Caco-2 (cell line): ENCODE results near the gene HJV. TPM values are rescaled to one million over a fixed set of nuclear protein-coding genes. Genes with fewer than 3 reads are reported as not detected.
"Not testable (repeated sequence)": the region's sequence is repeated elsewhere in the genome, so short reads cannot be mapped to it uniquely, and the experiment has no call there.

Experiments used
- BruUV-seq: library from RNA; stranded (reverse); fragments of 400-500 nt; replicated peaks from 2 replicates; lab custom pipeline; 2021; lab: Mats Ljungman, UMichigan
- CTCF ChIA-PET: fragments of 300-600 bp; sonication (Branson Sonifier 250); formaldehyde crosslinking; loops from one replicate; lab custom pipeline; 2022; ENCODE audit warnings: antibody characterized with exemption; lab: Charles Lee
- POLR2A ChIA-PET: fragments of 300-600 bp; sonication (Branson Sonifier 250); formaldehyde crosslinking; loops from one replicate; lab custom pipeline; 2022; ENCODE audit warnings: antibody characterized with exemption; lab: Charles Lee
- DNase-seq, 2 experiments: peaks; one replicate each; pipeline versions ENCODE4 v3.0.0 to v3.0.0-alpha.2; 2020 to 2022
- H3K27me3 ChIP-seq: replicated peaks from 2 replicates; pipeline ENCODE4 v1.6.0; 2011; ENCODE audit warnings: low read length; ENCODE audit not compliant: control insufficient read depth, insufficient read depth
- H3K36me3 ChIP-seq: 2 replicates; pipeline ENCODE4 v1.5.1; 2011; ENCODE audit warnings: low read length; ENCODE audit not compliant: control insufficient read depth, insufficient read depth
- H3K4me1 ChIP-seq: fragments of 250-450 bp; sonication (Bioruptor Pico); 2 replicates; pipeline ENCODE4 v1.5.1; 2020; ENCODE audit warnings: mild to moderate bottlenecking
- H3K4me3 ChIP-seq: 2 replicates; pipeline ENCODE4 v1.5.1; 2011; ENCODE audit warnings: low read depth, mild to moderate bottlenecking, control low read depth, low read length
- H3K9me3 ChIP-seq: fragments of 250-450 bp; sonication (Bioruptor Pico); 2 replicates; pipeline ENCODE4 v1.5.1; 2020; ENCODE audit warnings: mild to moderate bottlenecking, moderate library complexity
- H3K27ac Mint-ChIP-seq: one replicate; pipeline ENCODE4 v1.8.0; 2022; ENCODE audit warnings: mixed read lengths; ENCODE audit not compliant: unreplicated experiment
- H3K27me3 Mint-ChIP-seq: one replicate; pipeline ENCODE4 v1.8.0; 2022; ENCODE audit warnings: mixed read lengths; ENCODE audit not compliant: insufficient read depth, unreplicated experiment
- H3K36me3 Mint-ChIP-seq: one replicate; pipeline ENCODE4 v1.8.0; 2022; ENCODE audit warnings: mild to moderate bottlenecking, mixed read lengths; ENCODE audit not compliant: insufficient read depth, unreplicated experiment
- H3K4me1 Mint-ChIP-seq: one replicate; pipeline ENCODE4 v1.8.0; 2022; ENCODE audit warnings: low read depth, mixed read lengths; ENCODE audit not compliant: unreplicated experiment
- H3K4me3 Mint-ChIP-seq: one replicate; pipeline ENCODE4 v1.8.0; 2022; ENCODE audit warnings: mild to moderate bottlenecking, moderate library complexity, mixed read lengths; ENCODE audit not compliant: unreplicated experiment
- H3K9me3 Mint-ChIP-seq: one replicate; pipeline ENCODE4 v1.8.0; 2022; ENCODE audit warnings: mixed read lengths; ENCODE audit not compliant: unreplicated experiment
- intact Hi-C: fragments of 100-400 bp; cut with micrococcal nuclease; formaldehyde crosslinking; loops from one replicate; pipeline ENCODE4 v1.10.0; 2022; ENCODE audit not compliant: unreplicated experiment
- total RNA-seq: library from RNA; stranded (reverse); gene quantifications from 2 replicates; pipeline ENCODE4 v1.2.3, GENCODE V29; 2022
- TF ChIP-seq, protein P1 (sequence below), 2 experiments: fragments of 200-600 bp in 1 of 2; IDR thresholded peaks; 1 replicate in 1 of 2; 2 replicates in 1 of 2; pipeline versions ENCODE4 v1.5.1 to v1.8.0; 2011 to 2022; ENCODE audit warnings: antibody characterized with exemption in 1 of 2, control low read depth in 1 of 2, inconsistent platforms in 1 of 2, low read depth in 1 of 2, low read length in 1 of 2, mild to moderate bottlenecking in 1 of 2, moderate library complexity in 1 of 2; ENCODE audit not compliant: insufficient read depth in 1 of 2, severe bottlenecking in 1 of 2, unreplicated experiment in 1 of 2

Gene HJV
- total RNA-seq, 1 experiment from 2014 or later: not detected

DNA sequence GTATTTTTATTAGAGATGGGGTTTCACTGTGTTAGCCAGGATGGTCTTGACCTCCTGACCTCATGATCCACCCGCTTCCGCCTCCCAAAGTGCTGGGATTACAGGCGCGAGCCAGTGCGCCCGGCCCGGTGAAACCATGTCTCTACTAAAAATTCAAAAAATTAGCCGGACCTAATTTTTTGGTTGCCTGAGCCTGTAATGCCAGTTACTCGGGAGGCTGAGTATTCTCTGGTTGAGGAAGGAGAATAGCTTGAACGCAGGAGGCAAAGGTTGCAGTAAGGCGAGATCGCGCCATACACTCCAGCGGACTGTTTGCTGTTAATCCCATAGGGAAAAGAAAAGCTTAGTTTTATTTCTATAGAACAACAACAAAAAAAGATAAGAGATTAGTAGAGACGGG lies 29.9 kb upstream of the HJV start:
- Histone ChIP-seq H3K4me3 (peak overlapping the region; percentile 45), H3K36me3 (no peaks in the 10 kb centered on the region), H3K9me3 (no peaks in the 10 kb centered on the region), H3K27me3 (no peaks in the 10 kb centered on the region), H3K4me1 (peaks cover 32% of the 10 kb centered on the region)
- Mint-ChIP-seq H3K27ac (peak overlapping the region; percentile 100), H3K9me3 (no peaks in the 10 kb centered on the region), H3K4me1 (peaks cover 14% of the 10 kb centered on the region), H3K4me3 (peak overlapping the region; percentile 74), H3K36me3 (peaks cover 14% of the 10 kb centered on the region), H3K27me3 (no peaks in the 10 kb centered on the region)
- no TSS peak for BruUV-seq
- intact Hi-C loops: loop anchor here (1.0 kb wide), 1 partner anchor 12 kb away; no protein-coding TSS in a partner anchor
- DNase-seq: no peak
- CTCF ChIA-PET: interaction anchor here (1.0 kb wide), 1 partner anchor 17 kb away, joined by 3 read pairs; no protein-coding TSS in a partner anchor
- TF ChIP-seq, protein P1, sequence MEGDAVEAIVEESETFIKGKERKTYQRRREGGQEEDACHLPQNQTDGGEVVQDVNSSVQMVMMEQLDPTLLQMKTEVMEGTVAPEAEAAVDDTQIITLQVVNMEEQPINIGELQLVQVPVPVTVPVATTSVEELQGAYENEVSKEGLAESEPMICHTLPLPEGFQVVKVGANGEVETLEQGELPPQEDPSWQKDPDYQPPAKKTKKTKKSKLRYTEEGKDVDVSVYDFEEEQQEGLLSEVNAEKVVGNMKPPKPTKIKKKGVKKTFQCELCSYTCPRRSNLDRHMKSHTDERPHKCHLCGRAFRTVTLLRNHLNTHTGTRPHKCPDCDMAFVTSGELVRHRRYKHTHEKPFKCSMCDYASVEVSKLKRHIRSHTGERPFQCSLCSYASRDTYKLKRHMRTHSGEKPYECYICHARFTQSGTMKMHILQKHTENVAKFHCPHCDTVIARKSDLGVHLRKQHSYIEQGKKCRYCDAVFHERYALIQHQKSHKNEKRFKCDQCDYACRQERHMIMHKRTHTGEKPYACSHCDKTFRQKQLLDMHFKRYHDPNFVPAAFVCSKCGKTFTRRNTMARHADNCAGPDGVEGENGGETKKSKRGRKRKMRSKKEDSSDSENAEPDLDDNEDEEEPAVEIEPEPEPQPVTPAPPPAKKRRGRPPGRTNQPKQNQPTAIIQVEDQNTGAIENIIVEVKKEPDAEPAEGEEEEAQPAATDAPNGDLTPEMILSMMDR (IDR thresholded peaks at IDR 0.05; ENCODE audit: insufficient read depth in 1 of 2, low read depth in 1 of 2, low read length in 1 of 2, severe bottlenecking in 1 of 2, unreplicated experiment in 1 of 2): no peak
- POLR2A ChIA-PET: interaction anchor here (0.6 to 4.1 kb wide), 6 partner anchors 8 to 124 kb away, joined by 3 to 88 read pairs (median 6); partner anchors contain the start of gene RBM8A

DNA sequence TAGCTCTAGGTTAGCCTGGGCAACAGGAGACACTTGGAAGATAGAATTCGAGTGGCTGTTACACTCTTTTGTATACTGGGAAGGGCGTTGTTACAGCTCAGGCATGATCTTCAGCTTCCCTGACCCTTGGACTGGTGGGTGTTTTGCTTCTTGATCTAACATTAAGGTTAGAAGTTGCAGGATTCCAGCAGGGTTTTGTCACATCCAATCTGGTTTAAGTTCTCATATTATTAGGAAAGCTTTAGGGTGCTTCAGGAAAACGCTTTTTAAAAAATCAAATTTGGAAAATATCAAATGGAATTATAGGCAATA lies 29.1 kb upstream of the HJV start:
- BruUV-seq, intact Hi-C loops, H3K9me3 Mint-ChIP-seq, H3K27me3 ChIP-seq, H3K27me3 Mint-ChIP-seq, H3K36me3 ChIP-seq, H3K4me3 ChIP-seq, CTCF ChIA-PET, H3K9me3 ChIP-seq: not testable (repeated sequence)
- H3K4me1 ChIP-seq: peaks cover 32% of the 10 kb centered on the region
- peaks cover 14% of the 10 kb centered on the region for H3K36me3 Mint-ChIP-seq
- H3K27ac Mint-ChIP-seq: peak overlapping the region; percentile 11
- POLR2A ChIA-PET: interaction anchor here (4.1 kb wide), 1 partner anchor 13 kb away, joined by 88 read pairs; no protein-coding TSS in a partner anchor
- H3K4me1 Mint-ChIP-seq: peaks cover 14% of the 10 kb centered on the region
- peak; percentile 38 to 44 for DNase-seq
- H3K4me3 Mint-ChIP-seq: peak overlapping the region; percentile 62

GRCh38 chr1:146049866-146050651 lies 28.5 kb upstream of the HJV start:
- POLR2A ChIA-PET: interaction anchor here (4.1 kb wide), 1 partner anchor 13 kb away, joined by 88 read pairs; no protein-coding TSS in a partner anchor
- H3K9me3 ChIP-seq, intact Hi-C loops, H3K4me3 ChIP-seq, H3K27me3 ChIP-seq, DNase-seq, BruUV-seq, H3K36me3 ChIP-seq, CTCF ChIA-PET, H3K27me3 Mint-ChIP-seq, H3K9me3 Mint-ChIP-seq: not testable (repeated sequence)
- peaks cover 32% of the 10 kb centered on the region for H3K4me1 ChIP-seq
- Mint-ChIP-seq H3K36me3 (peaks cover 14% of the 10 kb centered on the region), H3K4me3 (peak overlapping the region; percentile 62), H3K4me1 (peaks cover 20% of the 10 kb centered on the region), H3K27ac (peak overlapping the region; percentile 87)

- no peaks in the 10 kb centered on the region for H3K9me3 ChIP-seq
- H3K4me3 Mint-ChIP-seq: peak overlapping the region; percentile 22
- H3K27me3 Mint-ChIP-seq: no peaks in the 10 kb centered on the region
- CTCF ChIA-PET: no interaction called here
- intact Hi-C loops: no loop called here
- TF ChIP-seq, protein P1 (IDR thresholded peaks at IDR 0.05; ENCODE audit: insufficient read depth in 1 of 2, low read depth in 1 of 2, low read length in 1 of 2, severe bottlenecking in 1 of 2, unreplicated experiment in 1 of 2): no peak
- no peak for DNase-seq
- H3K9me3 Mint-ChIP-seq: no peaks in the 10 kb centered on the region
- BruUV-seq: no TSS peak
- no peak overlapping the region for H3K4me3 ChIP-seq
- H3K36me3 Mint-ChIP-seq: peaks cover 14% of the 10 kb centered on the region
- H3K4me1 ChIP-seq: peaks cover 32% of the 10 kb centered on the region
- peak overlapping the region; percentile 87 for H3K27ac Mint-ChIP-seq
- no peaks in the 10 kb centered on the region for H3K27me3 ChIP-seq
- H3K4me1 Mint-ChIP-seq: peaks cover 21% of the 10 kb centered on the region
- H3K36me3 ChIP-seq: no peaks in the 10 kb centered on the region
- POLR2A ChIA-PET: interaction anchor here (4.1 kb wide), 1 partner anchor 12 kb away, joined by 88 read pairs; no protein-coding TSS in a partner anchor
Observed at GRCh38 chr1:146049436-146049835, 27.9 kb upstream of the HJV start.

DNA sequence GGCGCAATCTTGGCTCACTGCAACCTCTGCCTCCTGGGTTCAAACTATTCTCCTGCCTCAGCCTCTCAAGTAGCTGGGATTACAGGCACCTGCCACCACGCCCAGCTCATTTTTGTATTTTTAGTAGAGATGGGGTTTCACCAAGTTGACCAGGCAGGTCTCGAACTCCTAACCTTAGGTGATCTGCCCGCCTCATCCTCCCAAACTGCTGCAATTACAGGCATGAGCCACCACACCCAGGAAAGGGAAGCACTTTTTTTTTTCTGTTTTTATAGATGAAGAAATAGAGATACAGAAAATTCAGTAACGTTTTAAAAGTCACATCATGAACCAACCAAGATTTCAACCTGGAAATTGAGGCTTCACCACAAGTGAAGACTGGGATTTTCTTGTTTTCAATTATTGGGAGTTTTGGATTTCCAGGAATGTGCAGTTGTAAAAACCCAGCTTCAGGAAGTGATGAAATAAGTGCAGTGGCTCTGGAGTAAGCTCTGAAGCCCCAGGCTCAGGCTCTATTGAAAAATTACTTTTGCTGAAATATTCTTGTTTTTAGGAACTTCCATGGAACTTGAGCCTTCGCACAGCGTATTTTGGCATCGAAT lies 27.1 kb upstream of the HJV start:
- H3K9me3 Mint-ChIP-seq, H3K9me3 ChIP-seq, intact Hi-C loops, BruUV-seq, H3K27me3 Mint-ChIP-seq, H3K27me3 ChIP-seq, DNase-seq, H3K36me3 ChIP-seq, CTCF ChIA-PET, H3K4me3 Mint-ChIP-seq, H3K4me3 ChIP-seq: not testable (repeated sequence)
- Mint-ChIP-seq H3K36me3 (peaks cover 14% of the 10 kb centered on the region), H3K4me1 (peaks cover 21% of the 10 kb centered on the region), H3K27ac (peak overlapping the region; percentile 87)
- POLR2A ChIA-PET: interaction anchor here (4.1 kb wide), 1 partner anchor 11 kb away, joined by 88 read pairs; no protein-coding TSS in a partner anchor
- peaks cover 32% of the 10 kb centered on the region for H3K4me1 ChIP-seq
